Ascending aorta (tissue), 2 donors: Measurements from ENCODE around the gene CMTR1. TPM values are rescaled to one million over a fixed set of nuclear protein-coding genes. Genes with fewer than 3 reads are reported as not detected.

ENCODE experiments used
- DNase-seq, 2 donors: peaks; one replicate each; pipeline ENCODE4 v3.0.0-alpha.2; 2019; ENCODE audit warnings: low spot score in 2 of 2
- H3K27ac ChIP-seq, 2 donors: fragments of 200-600 bp; sonication (generic); one replicate each; pipeline ENCODE4 v1.5.1; 2016 to 2017; ENCODE audit warnings: mild to moderate bottlenecking in 1 of 2
- H3K27me3 ChIP-seq: fragments of 200-600 bp; sonication (generic); one replicate; pipeline ENCODE4 v1.5.1; 2017
- H3K36me3 ChIP-seq, 2 donors: fragments of 200-600 bp; sonication (generic); one replicate each; pipeline ENCODE4 v1.5.1; 2016
- H3K4me1 ChIP-seq, 2 donors: fragments of 200-600 bp; sonication (generic); one replicate each; pipeline ENCODE4 v1.5.1; 2016 to 2017; ENCODE audit warnings: mild to moderate bottlenecking in 1 of 2
- H3K4me3 ChIP-seq, 2 donors: fragments of 200-600 bp; sonication (generic); one replicate each; pipeline ENCODE4 v1.5.1; 2016 to 2017; ENCODE audit warnings: mild to moderate bottlenecking in 1 of 2
- H3K9me3 ChIP-seq, 2 donors: fragments of 200-600 bp; sonication (generic); one replicate each; pipeline ENCODE4 v1.5.1; 2016
- intact Hi-C: fragments of 100-400 bp; cut with DNase I; formaldehyde crosslinking; loops from one replicate; pipeline ENCODE4 v1.15.1; 2023
- total RNA-seq: library from RNA; depleted of rRNA; stranded (reverse); fragments of >200 nt; gene quantifications from one replicate; pipeline ENCODE4 v1.1.0, GENCODE V29; 2016
- TF ChIP-seq, protein P1 (sequence below), 3 experiments: fragments of 200-600 bp in 2 of 3; fragments of 450-650 bp in 1 of 3; sonication (generic) in 2 of 3; IDR thresholded peaks; one replicate each; pipeline ENCODE4 v1.5.1; 2016 to 2019; ENCODE audit warnings: antibody characterized with exemption in 3 of 3, mild to moderate bottlenecking in 1 of 3, moderate library complexity in 1 of 3

Gene CMTR1
- total RNA-seq, 1 donor from 2014 or later = 24.5 TPM

DNA sequence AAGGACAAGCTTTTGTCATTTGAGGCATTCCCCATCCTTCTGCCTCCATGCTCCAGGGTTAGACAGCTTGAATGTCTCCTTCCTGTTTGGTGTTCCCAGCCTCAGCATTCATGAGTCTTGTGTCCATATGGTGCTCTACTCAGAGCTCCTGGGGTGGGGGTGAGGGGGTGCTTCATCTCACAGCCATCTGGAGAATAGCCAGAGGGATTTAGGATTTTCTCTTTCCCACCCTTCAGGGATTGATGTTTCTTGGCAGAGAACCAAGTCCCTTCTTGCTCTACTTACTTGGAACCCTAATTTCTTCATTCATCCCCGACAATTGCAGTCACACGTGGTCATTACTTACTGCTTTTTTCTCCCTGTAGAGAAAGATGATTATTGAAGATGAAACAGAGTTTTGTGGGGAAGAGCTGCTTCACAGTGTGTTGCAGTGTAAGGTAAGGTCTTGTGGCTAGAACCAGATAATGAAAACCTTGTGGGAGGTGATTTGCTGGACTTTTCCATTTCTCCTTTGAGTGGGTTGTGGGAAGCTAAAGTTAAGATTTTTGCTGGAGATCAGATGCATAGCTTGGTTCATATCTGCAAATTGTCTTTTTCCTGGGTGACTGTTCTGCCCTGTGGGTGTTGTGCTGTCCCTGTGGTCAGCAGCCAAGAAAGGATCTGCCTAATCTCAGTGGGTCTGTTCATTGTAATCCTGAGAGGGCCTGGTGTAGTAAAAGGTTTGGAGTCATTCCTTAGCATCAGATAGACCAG is 18.6 kb downstream of the CMTR1 start:
- Histone ChIP-seq H3K4me3 (no peak overlapping the region), H3K9me3 (no peaks in the 10 kb centered on the region), H3K27ac (no peak overlapping the region), H3K4me1 (no peaks in the 10 kb centered on the region), H3K36me3 (peaks cover 60 to 86% of the 10 kb centered on the region in 2 donors), H3K27me3 (no peaks in the 10 kb centered on the region)
- intact Hi-C loops = no loop called here
- no peak for DNase-seq
- TF ChIP-seq, protein P1, sequence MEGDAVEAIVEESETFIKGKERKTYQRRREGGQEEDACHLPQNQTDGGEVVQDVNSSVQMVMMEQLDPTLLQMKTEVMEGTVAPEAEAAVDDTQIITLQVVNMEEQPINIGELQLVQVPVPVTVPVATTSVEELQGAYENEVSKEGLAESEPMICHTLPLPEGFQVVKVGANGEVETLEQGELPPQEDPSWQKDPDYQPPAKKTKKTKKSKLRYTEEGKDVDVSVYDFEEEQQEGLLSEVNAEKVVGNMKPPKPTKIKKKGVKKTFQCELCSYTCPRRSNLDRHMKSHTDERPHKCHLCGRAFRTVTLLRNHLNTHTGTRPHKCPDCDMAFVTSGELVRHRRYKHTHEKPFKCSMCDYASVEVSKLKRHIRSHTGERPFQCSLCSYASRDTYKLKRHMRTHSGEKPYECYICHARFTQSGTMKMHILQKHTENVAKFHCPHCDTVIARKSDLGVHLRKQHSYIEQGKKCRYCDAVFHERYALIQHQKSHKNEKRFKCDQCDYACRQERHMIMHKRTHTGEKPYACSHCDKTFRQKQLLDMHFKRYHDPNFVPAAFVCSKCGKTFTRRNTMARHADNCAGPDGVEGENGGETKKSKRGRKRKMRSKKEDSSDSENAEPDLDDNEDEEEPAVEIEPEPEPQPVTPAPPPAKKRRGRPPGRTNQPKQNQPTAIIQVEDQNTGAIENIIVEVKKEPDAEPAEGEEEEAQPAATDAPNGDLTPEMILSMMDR (IDR thresholded peaks at IDR 0.05) = no peak

DNA sequence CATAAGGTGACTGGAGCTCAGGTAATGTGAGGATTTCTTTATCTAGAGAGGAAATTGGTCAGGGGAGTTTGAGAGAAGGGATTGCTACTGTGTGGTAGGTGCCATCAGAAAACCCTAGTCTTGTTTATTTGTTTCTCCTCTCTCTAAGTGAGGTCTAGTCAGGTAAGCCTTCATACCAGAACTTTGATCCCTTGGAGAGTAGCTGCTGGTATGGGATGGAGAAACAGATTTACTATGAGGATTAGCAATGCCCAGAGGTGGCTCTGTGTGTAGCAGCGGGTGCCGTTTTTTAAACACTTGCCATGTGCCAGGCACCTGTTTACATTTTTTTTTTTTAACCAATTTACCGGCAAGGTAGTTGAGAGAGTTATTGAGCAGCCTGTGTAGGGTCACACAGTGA is 19.5 kb downstream of the CMTR1 start:
- TF ChIP-seq, protein P1 (IDR thresholded peaks at IDR 0.05) = no peak
- peaks cover 51 to 77% of the 10 kb centered on the region in 2 donors for H3K36me3 ChIP-seq
- no peaks in the 10 kb centered on the region for H3K4me1 ChIP-seq
- no peaks in the 10 kb centered on the region for H3K27me3 ChIP-seq
- intact Hi-C loops = no loop called here
- no peak overlapping the region for H3K27ac ChIP-seq
- H3K9me3 ChIP-seq = no peaks in the 10 kb centered on the region
- H3K4me3 ChIP-seq = no peak overlapping the region
- DNase-seq = no peak

DNA sequence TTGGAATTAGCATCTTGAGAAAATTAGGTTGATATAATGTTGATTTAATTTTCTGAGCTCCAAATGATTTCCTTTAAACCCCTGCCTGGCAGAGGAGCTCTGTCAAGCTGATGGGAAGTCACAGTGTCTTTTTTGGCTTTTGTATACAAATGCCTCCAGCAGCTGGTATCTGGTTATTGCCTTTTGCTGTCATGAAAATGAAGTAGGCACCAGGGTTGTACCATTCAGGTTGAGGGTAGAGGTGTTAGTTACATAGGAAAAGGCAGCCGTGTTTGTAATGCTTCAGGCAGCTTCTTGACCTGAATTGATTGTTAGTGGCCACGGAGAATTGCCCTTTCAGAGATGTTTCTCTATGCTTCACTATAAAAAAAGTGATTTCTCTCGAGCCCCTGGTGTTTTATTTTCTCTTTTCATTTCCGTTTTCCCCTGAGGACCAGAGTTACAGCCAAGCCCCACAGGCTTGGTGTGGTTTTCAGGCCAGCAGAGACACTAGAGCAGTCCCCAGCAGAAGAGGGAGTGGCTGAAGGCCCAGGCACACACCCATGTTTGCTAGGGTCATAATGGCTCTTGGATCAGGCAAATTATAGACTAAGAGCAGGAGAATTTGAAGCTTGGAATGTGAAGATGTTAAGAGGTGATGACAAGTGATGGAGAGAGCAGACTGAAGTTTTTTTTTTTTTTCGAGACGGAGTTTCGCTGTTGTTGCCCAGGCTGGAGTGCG is 21.6 kb downstream of the CMTR1 start:
- H3K27ac ChIP-seq = no peak overlapping the region
- H3K36me3 ChIP-seq = peaks cover 46 to 75% of the 10 kb centered on the region in 2 donors

DNA sequence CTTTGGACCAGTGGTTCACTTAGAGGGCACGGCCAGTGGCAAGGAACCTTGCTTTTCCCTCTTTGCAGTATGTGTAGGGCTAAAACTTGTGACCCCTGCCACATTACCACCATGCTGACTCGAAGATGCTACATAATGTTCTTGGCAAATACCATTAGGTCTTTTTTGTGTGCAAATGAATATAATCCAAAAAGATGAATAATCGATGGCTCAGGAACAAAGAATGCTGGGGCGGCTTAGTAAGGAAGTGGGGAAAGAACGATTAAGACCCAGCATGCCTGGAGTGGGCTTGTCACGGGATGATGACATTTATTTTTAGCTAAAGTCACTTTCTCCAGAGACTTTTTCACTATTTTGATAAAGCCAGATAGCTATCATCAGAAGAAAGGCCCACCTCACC is 23.1 kb downstream of the CMTR1 start:
- Histone ChIP-seq H3K4me1 (no peaks in the 10 kb centered on the region), H3K27me3 (no peaks in the 10 kb centered on the region), H3K9me3 (no peaks in the 10 kb centered on the region), H3K27ac (no peak overlapping the region), H3K36me3 (peaks cover 45 to 76% of the 10 kb centered on the region in 2 donors), H3K4me3 (no peak overlapping the region)
- intact Hi-C loops = no loop called here
- TF ChIP-seq, protein P1 (IDR thresholded peaks at IDR 0.05) = no peak
- DNase-seq = no peak

More for the DNA sequence above, 21.6 kb downstream of the CMTR1 start:
- Histone ChIP-seq H3K4me3 (no peak overlapping the region), H3K9me3 (no peaks in the 10 kb centered on the region), H3K4me1 (no peaks in the 10 kb centered on the region), H3K27me3 (no peaks in the 10 kb centered on the region)
- no peak for DNase-seq
- TF ChIP-seq, protein P1 (IDR thresholded peaks at IDR 0.05) = no peak
- intact Hi-C loops = no loop called here

DNA sequence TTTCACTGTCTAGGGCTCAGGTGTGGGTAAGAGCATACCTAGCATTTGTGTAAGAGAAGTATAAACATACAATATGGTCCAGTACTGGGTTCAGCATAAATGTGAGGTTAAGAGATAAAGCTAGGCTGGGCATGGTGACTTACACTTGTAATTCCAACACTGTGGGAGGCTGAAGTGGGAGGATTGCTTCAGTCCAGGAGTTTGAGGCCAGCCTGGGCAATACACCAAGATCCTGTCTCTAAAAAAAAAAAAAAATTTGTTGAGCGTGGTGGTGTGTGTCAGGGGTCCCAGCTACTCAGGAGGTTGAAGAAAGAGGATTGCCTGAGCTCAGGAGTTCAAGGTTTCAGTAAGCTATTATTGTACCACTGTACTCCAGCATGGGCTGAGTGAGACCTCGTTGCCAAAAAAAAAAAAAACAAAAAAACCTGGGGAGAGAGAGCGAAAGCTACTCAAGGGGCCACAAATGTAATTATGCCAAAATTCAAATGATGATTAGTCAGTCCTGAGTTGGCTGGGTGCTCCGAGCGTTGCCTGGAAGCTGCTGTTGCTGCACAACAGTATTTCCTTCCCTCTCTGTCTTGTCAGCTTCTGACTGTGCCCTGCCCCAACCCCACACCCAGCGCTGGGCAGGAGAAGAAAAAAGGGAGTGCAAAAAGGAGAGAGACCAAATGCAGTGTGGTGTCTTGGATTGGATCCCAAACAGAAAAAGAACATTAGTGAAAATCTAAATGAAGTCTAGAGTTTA is 24.0 kb downstream of the CMTR1 start:
- no peak overlapping the region for H3K27ac ChIP-seq
- TF ChIP-seq, protein P1 (IDR thresholded peaks at IDR 0.05) = no peak
- no peak overlapping the region for H3K4me3 ChIP-seq
- H3K36me3 ChIP-seq = peaks cover 44 to 76% of the 10 kb centered on the region in 2 donors
- no peaks in the 10 kb centered on the region for H3K4me1 ChIP-seq
- no peaks in the 10 kb centered on the region for H3K27me3 ChIP-seq
- no peak for DNase-seq
- H3K9me3 ChIP-seq = no peaks in the 10 kb centered on the region
- intact Hi-C loops = no loop called here
